ENCODE results near the gene ATP9A.

DNA sequence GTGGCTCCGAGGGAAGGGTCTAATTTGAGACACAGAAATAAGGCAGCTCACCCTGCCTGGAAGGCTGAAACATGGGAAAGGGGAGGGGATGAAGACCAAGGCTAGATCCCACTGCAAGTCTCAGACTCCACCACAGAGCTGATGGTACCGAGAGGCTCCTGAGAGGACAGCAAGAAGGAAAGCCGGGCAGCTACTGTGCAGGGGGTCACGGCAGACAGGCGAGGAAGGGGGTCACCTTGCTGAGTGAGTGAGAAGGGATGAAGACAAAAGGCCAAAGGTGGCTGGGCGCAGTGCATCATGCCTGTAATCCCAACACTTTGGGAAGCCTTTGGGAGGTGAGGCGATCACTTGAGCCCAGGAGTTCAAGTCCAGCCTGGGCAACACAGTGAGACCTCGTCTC, 100.7 kb downstream of the ATP9A start:
- no peak for TF ChIP-seq ZNF521 (tag by site-specific recombination; IDR thresholded peaks at IDR 0.05)
- TF ChIP-seq, protein P1, sequence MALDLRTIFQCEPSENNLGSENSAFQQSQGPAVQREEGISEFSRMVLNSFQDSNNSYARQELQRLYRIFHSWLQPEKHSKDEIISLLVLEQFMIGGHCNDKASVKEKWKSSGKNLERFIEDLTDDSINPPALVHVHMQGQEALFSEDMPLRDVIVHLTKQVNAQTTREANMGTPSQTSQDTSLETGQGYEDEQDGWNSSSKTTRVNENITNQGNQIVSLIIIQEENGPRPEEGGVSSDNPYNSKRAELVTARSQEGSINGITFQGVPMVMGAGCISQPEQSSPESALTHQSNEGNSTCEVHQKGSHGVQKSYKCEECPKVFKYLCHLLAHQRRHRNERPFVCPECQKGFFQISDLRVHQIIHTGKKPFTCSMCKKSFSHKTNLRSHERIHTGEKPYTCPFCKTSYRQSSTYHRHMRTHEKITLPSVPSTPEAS (tag by site-specific recombination; IDR thresholded peaks at IDR 0.05), result no peak
- no peak for TF ChIP-seq PRDM1 (tag by site-specific recombination; IDR thresholded peaks at IDR 0.05)
- no peak for TF ChIP-seq ZNF624 (tag by site-specific recombination; IDR thresholded peaks at IDR 0.05)
- no peak for TF ChIP-seq SALL2 (tag by site-specific recombination; IDR thresholded peaks at IDR 0.05; ENCODE audit: borderline replicate concordance)
- no peak for TF ChIP-seq CTCF (tag by site-specific recombination; IDR thresholded peaks at IDR 0.05)
- no peak for TF ChIP-seq ZNF18 (tag by site-specific recombination; IDR thresholded peaks at IDR 0.05)
- TF ChIP-seq ZNF48 (tag by site-specific recombination; IDR thresholded peaks at IDR 0.05), result no peak
- no peak for TF ChIP-seq ZNF221 (tag by site-specific recombination; IDR thresholded peaks at IDR 0.05; ENCODE audit: borderline replicate concordance)

Measured in HEK293 (cell line).